Adrenal gland (tissue), 5 donors: ENCODE results near the gene SEPTIN7.

Source experiments
- CTCF ChIP-seq, 6 experiments: fragments of 450-650 bp in 4 of 6; fragments of 200-600 bp in 2 of 6; sonication (generic) in 1 of 6; IDR thresholded peaks; 1 replicate in 5 of 6; 2 replicates in 1 of 6; pipeline versions ENCODE4 v1.5.1 to v1.8.0; 2016 to 2021; ENCODE audit warnings: antibody characterized with exemption in 6 of 6, mild to moderate bottlenecking in 2 of 6, moderate library complexity in 1 of 6
- POLR2A ChIP-seq, 2 donors: fragments of 450-650 bp; IDR thresholded peaks; one replicate each; pipeline ENCODE4 v1.6.1; 2017; ENCODE audit warnings: antibody characterized with exemption in 2 of 2, mild to moderate bottlenecking in 2 of 2, moderate library complexity in 1 of 2
- donor health status: DM: no; HTN: no; CAD: no.

- no peak for TF ChIP-seq CTCF (IDR thresholded peaks at IDR 0.05)
- no peak for TF ChIP-seq POLR2A (IDR thresholded peaks at IDR 0.05)
Measured at GRCh38 chr7:35819310-35819709, 18.5 kb downstream of the SEPTIN7 start.
